Thyroid gland (tissue), 4 donors: ENCODE results near the gene ANO7. TPM values are rescaled to one million over a fixed set of nuclear protein-coding genes. Genes with fewer than 3 reads are reported as not detected.

Source experiments
- DNase-seq, 2 donors: peaks; one replicate each; pipeline ENCODE4 v3.0.0-alpha.2; 2019
- H3K27ac ChIP-seq, 3 donors: fragments of 200-600 bp; sonication (generic); 1 replicate in 2 of 3; 2 replicates in 1 of 3; pipeline ENCODE4 v1.5.1; 2016 to 2019; ENCODE audit warnings: mild to moderate bottlenecking in 1 of 3, moderate library complexity in 1 of 3
- H3K27me3 ChIP-seq: fragments of 200-600 bp; sonication (generic); one replicate; pipeline ENCODE4 v1.5.1; 2019
- H3K36me3 ChIP-seq, 2 donors: fragments of 200-600 bp; sonication (generic); one replicate each; pipeline ENCODE4 v1.5.1; 2016 to 2019
- H3K4me1 ChIP-seq, 2 donors: fragments of 200-600 bp; sonication (generic); one replicate each; pipeline ENCODE4 v1.5.1; 2017 to 2019
- H3K4me3 ChIP-seq, 3 donors: fragments of 200-600 bp; sonication (generic); replicated peaks in 1 of 3; 1 replicate in 2 of 3; 2 replicates in 1 of 3; pipeline ENCODE4 v1.5.1; 2016; ENCODE audit warnings: mild to moderate bottlenecking in 1 of 3
- H3K9me3 ChIP-seq: fragments of 200-600 bp; sonication (generic); one replicate; pipeline ENCODE4 v1.5.1; 2017
- CTCF ChIP-seq, 6 experiments: fragments of 200-600 bp in 3 of 6; fragments of 450-650 bp in 3 of 6; sonication (generic) in 3 of 6; IDR thresholded peaks; one replicate each; pipeline ENCODE4 v1.5.1; 2016 to 2019; ENCODE audit warnings: antibody characterized with exemption in 6 of 6, mild to moderate bottlenecking in 2 of 6, inconsistent platforms in 1 of 6, moderate library complexity in 1 of 6
- POLR2A ChIP-seq, 2 donors: fragments of 450-650 bp; IDR thresholded peaks; one replicate each; pipeline ENCODE4 v1.6.1; 2017; ENCODE audit warnings: antibody characterized with exemption in 2 of 2, mild to moderate bottlenecking in 2 of 2, moderate library complexity in 1 of 2
- WGBS, 2 donors: methylation state at CpG; one replicate each; pipeline ENCODE4 v1.1.5; 2017; 5-methylcytosine and 5-hydroxymethylcytosine counted together
- intact Hi-C: fragments of 100-400 bp; cut with DNase I; formaldehyde crosslinking; loops from one replicate; pipeline ENCODE4 v1.15.1; 2023
- total RNA-seq, 4 donors: library from RNA; depleted of rRNA; stranded (reverse); fragments of >200 nt; gene quantifications; one replicate each; pipeline ENCODE4 v1.2.3, GENCODE V29; 2016

ANO7 gene
- total RNA-seq, 4 donors from 2014 or later = 0.94 to 1.8 (median 0.98) TPM; not detected in 1

DNA sequence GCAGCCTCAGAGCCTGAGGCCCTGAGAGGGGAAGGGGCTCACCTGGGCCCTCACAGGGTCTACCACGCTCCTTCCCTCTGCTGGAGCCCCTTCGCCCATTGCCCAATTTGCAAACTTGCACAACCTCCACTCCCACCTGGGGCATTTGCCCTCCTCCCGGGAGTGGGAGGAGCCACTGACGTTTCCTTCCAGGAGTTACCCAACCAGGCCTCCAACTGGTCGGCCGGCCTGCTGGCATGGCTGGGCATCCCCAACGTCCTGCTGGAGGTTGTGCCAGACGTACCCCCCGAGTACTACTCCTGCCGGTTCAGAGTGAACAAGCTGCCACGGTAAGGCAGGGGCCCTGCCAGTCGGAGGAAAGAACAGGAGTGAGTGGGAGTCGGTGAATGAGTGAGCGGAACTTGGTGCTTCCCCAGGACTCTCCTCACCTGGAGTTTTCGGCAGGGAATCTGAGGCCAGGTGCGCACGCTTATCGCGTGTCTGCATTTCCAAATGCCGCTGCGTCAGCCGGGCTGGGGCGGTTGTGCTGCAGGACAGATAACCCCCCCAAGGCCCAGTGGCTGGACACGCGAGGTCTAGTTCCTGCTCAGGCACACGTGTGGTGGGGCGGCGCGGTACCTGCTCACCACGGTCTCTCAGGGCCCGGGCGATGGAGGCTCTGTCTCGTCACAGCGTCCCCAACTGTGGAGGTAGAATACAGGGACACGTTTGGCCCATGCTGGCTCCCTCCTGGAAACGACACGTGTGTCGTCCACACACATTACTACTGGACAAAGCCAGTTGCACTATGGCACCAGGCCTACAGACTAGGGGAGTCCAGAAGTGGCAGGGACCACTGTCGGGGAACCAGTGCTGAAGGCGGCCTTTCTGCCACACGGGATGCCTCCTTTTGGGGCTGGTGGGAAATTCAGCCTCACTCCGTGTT, 11.7 kb downstream of the ANO7 start:
- 80 to 81% methylated on average over 37 to 42 of the region's 42 CpGs for WGBS, 2 donors
- TF ChIP-seq CTCF (IDR thresholded peaks at IDR 0.05) = no peak
- TF ChIP-seq POLR2A (IDR thresholded peaks at IDR 0.05) = no peak
- DNase-seq = no peak
- Histone ChIP-seq H3K4me1 (no peaks in the 10 kb centered on the region), H3K36me3 (no peaks in the 10 kb centered on the region), H3K27me3 (no peaks in the 10 kb centered on the region), H3K4me3 (no peak overlapping the region), H3K9me3 (no peaks in the 10 kb centered on the region), H3K27ac (no peak overlapping the region)
- intact Hi-C loops = no loop called here

GRCh38 chr2:241200822-241201395, 12.4 kb downstream of the ANO7 start:
- intact Hi-C loops = no loop called here
- Histone ChIP-seq H3K4me1 (no peaks in the 10 kb centered on the region), H3K27me3 (no peaks in the 10 kb centered on the region), H3K27ac (no peak overlapping the region), H3K4me3 (no peak overlapping the region), H3K9me3 (no peaks in the 10 kb centered on the region), H3K36me3 (no peaks in the 10 kb centered on the region)
- no peak for DNase-seq
- no peak for TF ChIP-seq CTCF (IDR thresholded peaks at IDR 0.05)
- TF ChIP-seq POLR2A (IDR thresholded peaks at IDR 0.05) = no peak
- 84 to 97% methylated on average over 14 to 21 of the region's 21 CpGs for WGBS, 2 donors

GRCh38 chr2:241201445-241202267, 13.2 kb downstream of the ANO7 start:
- H3K36me3 ChIP-seq = no peaks in the 10 kb centered on the region
- no peak for TF ChIP-seq POLR2A (IDR thresholded peaks at IDR 0.05)
- TF ChIP-seq CTCF (IDR thresholded peaks at IDR 0.05) = no peak
- H3K27ac ChIP-seq = no peak overlapping the region
- intact Hi-C loops = no loop called here
- no peak for DNase-seq
- WGBS, 2 donors = 90 to 97% methylated on average over 6 of the region's 24 CpGs
- H3K4me1 ChIP-seq = no peaks in the 10 kb centered on the region
- H3K4me3 ChIP-seq = no peak overlapping the region
- no peaks in the 10 kb centered on the region for H3K9me3 ChIP-seq
- H3K27me3 ChIP-seq = no peaks in the 10 kb centered on the region

GRCh38 chr2:241202268-241202585, 13.8 kb downstream of the ANO7 start:
- no peak for DNase-seq
- no peaks in the 10 kb centered on the region for H3K27me3 ChIP-seq
- intact Hi-C loops = no loop called here
- no peaks in the 10 kb centered on the region for H3K4me1 ChIP-seq
- H3K9me3 ChIP-seq = no peaks in the 10 kb centered on the region
- H3K27ac ChIP-seq = no peak overlapping the region
- TF ChIP-seq CTCF (IDR thresholded peaks at IDR 0.05) (no peak), POLR2A (IDR thresholded peaks at IDR 0.05) (no peak)
- 94 to 100% methylated on average over 3 to 6 of the region's 15 CpGs for WGBS, 2 donors
- H3K4me3 ChIP-seq = no peak overlapping the region
- no peaks in the 10 kb centered on the region for H3K36me3 ChIP-seq
